Calu3 (cell line): Measurements from ENCODE around the gene CCBE1. TPM values are rescaled to one million over a fixed set of nuclear protein-coding genes. Genes with fewer than 3 reads are reported as not detected.

Source experiments
- BruUV-seq: library from RNA; stranded (reverse); fragments of 400-500 nt; replicated peaks from 2 replicates; lab custom pipeline; 2021; lab: Mats Ljungman, UMichigan
- CTCF ChIA-PET: fragments of 300-600 bp; sonication (Branson Sonifier 250); formaldehyde crosslinking; loops from one replicate; lab custom pipeline; 2022; ENCODE audit warnings: antibody characterized with exemption; lab: Charles Lee
- DNase-seq: peaks from one replicate; pipeline ENCODE4 v3.0.0; 2022
- H3K27ac Mint-ChIP-seq: one replicate; pipeline ENCODE4 v1.8.0; 2022; ENCODE audit warnings: mixed read lengths; ENCODE audit not compliant: unreplicated experiment
- H3K27me3 Mint-ChIP-seq: one replicate; pipeline ENCODE4 v1.8.0; 2022; ENCODE audit warnings: mixed read lengths; ENCODE audit not compliant: unreplicated experiment
- H3K36me3 Mint-ChIP-seq: one replicate; pipeline ENCODE4 v1.8.0; 2022; ENCODE audit warnings: mild to moderate bottlenecking, moderate library complexity, mixed read lengths; ENCODE audit not compliant: insufficient read depth, unreplicated experiment
- H3K4me1 Mint-ChIP-seq: one replicate; pipeline ENCODE4 v1.8.0; 2022; ENCODE audit warnings: mild to moderate bottlenecking, low read depth, mixed read lengths; ENCODE audit not compliant: unreplicated experiment
- H3K4me3 Mint-ChIP-seq: one replicate; pipeline ENCODE4 v1.8.0; 2022; ENCODE audit warnings: mild to moderate bottlenecking, low read depth, moderate library complexity, mixed read lengths; ENCODE audit not compliant: unreplicated experiment
- H3K9me3 Mint-ChIP-seq: one replicate; pipeline ENCODE4 v1.8.0; 2022; ENCODE audit warnings: low read depth, mixed read lengths; ENCODE audit not compliant: unreplicated experiment
- CTCF ChIP-seq: fragments of 200-600 bp; IDR thresholded peaks from one replicate; pipeline ENCODE4 v1.8.0; 2022; ENCODE audit warnings: antibody characterized with exemption; ENCODE audit not compliant: unreplicated experiment
- intact Hi-C: fragments of 100-400 bp; cut with micrococcal nuclease; formaldehyde crosslinking; loops from one replicate; pipeline ENCODE4 v1.10.0; 2022; ENCODE audit not compliant: unreplicated experiment
- total RNA-seq: library from RNA; stranded (reverse); gene quantifications from 2 replicates; pipeline ENCODE4 v1.2.3, GENCODE V29; 2022

The CCBE1 gene
- total RNA-seq, 1 experiment from 2014 or later, result 0.12 TPM

GRCh38 chr18:59461171-59461570 is 236.1 kb downstream of the CCBE1 start:
- CTCF ChIA-PET, result interaction anchor here (0.6 to 0.7 kb wide), 2 partner anchors 322 to 489 kb away, joined by 3 to 4 read pairs; no protein-coding TSS in a partner anchor
- Mint-ChIP-seq H3K27ac (no peak overlapping the region), H3K4me1 (no peaks in the 10 kb centered on the region), H3K4me3 (no peak overlapping the region), H3K27me3 (peaks cover 54% of the 10 kb centered on the region), H3K9me3 (no peaks in the 10 kb centered on the region), H3K36me3 (no peaks in the 10 kb centered on the region)
- intact Hi-C loops, result no loop called here
- no TSS peak for BruUV-seq
- no peak for TF ChIP-seq CTCF
- no peak for DNase-seq

- H3K27me3 Mint-ChIP-seq, result peaks cover 54% of the 10 kb centered on the region
- no peak overlapping the region for H3K27ac Mint-ChIP-seq
- H3K9me3 Mint-ChIP-seq, result no peaks in the 10 kb centered on the region
- no peaks in the 10 kb centered on the region for H3K4me1 Mint-ChIP-seq
- DNase-seq, result no peak
- TF ChIP-seq CTCF, result no peak
- intact Hi-C loops, result no loop called here
- BruUV-seq, result no TSS peak
- H3K36me3 Mint-ChIP-seq, result no peaks in the 10 kb centered on the region
- no peak overlapping the region for H3K4me3 Mint-ChIP-seq
- CTCF ChIA-PET, result interaction anchor here (0.7 to 3.0 kb wide), 4 partner anchors 166 to 363 kb away, joined by 3 to 32 read pairs (median 9); partner anchors contain the start of gene CCBE1
Measured at GRCh38 chr18:59460072-59460420, 237.2 kb downstream of the CCBE1 start.

- intact Hi-C loops, result loop anchor here (1.0 kb wide), 1 partner anchor 364 kb away; no protein-coding TSS in a partner anchor
- Mint-ChIP-seq H3K9me3 (no peaks in the 10 kb centered on the region), H3K4me3 (no peak overlapping the region), H3K36me3 (no peaks in the 10 kb centered on the region), H3K27ac (no peak overlapping the region), H3K4me1 (no peaks in the 10 kb centered on the region), H3K27me3 (peaks cover 54% of the 10 kb centered on the region)
- no peak for DNase-seq
- TF ChIP-seq CTCF, result no peak
- BruUV-seq, result no TSS peak
- CTCF ChIA-PET, result interaction anchor here (0.7 to 3.0 kb wide), 7 partner anchors 12 to 364 kb away, joined by 3 to 32 read pairs (median 4); partner anchors contain the start of gene CCBE1
Measured at GRCh38 chr18:59459369-59460071, 237.7 kb downstream of the CCBE1 start.

GRCh38 chr18:59458575-59458974 is 238.6 kb downstream of the CCBE1 start:
- Mint-ChIP-seq H3K4me3 (no peak overlapping the region), H3K9me3 (no peaks in the 10 kb centered on the region), H3K4me1 (no peaks in the 10 kb centered on the region), H3K36me3 (no peaks in the 10 kb centered on the region), H3K27me3 (peaks cover 58% of the 10 kb centered on the region), H3K27ac (no peak overlapping the region)
- no peak for TF ChIP-seq CTCF
- DNase-seq, result no peak
- BruUV-seq, result no TSS peak
- intact Hi-C loops, result no loop called here
- CTCF ChIA-PET, result interaction anchor here (0.5 to 3.0 kb wide), 5 partner anchors 56 to 365 kb away, joined by 3 to 32 read pairs (median 5); no protein-coding TSS in a partner anchor
